CD4-positive, alpha-beta T cell treated with Interleukin-17A for 1 hour (primary cell): ENCODE measurements around the gene MOSPD3.
A peak's percentile ranks its signal among the peaks of the same experiment; 100 is the strongest.
"Not testable (repeated sequence)": the region's sequence is repeated elsewhere in the genome, so short reads cannot be mapped to it uniquely, and the experiment has no call there.

Source experiments
- DNase-seq: peaks from one replicate; pipeline ENCODE4 v3.0.0-alpha.2; 2020

The MOSPD3 gene

GRCh38 chr7:100626530-100627237 lies 14.3 kb downstream of the MOSPD3 start:
- DNase-seq, result peak; percentile 94

DNA sequence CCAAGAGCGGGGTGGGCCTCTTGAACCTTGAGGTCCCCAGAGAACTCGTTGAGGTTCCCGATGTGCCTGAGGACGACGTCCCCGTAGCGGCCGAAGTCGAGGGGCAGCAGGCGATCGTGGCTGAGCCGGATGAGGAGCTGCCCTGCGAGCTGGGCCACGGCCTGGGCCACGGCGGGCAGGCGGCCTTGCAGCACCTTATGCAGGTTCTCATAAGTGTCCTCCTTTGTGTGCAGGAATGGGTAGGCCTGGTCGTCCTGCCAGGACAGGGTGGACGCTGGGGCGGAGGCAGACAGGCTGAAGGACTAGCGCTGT lies 14.9 kb downstream of the MOSPD3 start:
- no peak for DNase-seq

GRCh38 chr7:100629117-100629716 lies 16.9 kb downstream of the MOSPD3 start:
- peak; percentile 38 for DNase-seq

- no peak for DNase-seq
These were observed 17.7 kb downstream of the MOSPD3 start for GRCh38 chr7:100630066-100630465.

DNA sequence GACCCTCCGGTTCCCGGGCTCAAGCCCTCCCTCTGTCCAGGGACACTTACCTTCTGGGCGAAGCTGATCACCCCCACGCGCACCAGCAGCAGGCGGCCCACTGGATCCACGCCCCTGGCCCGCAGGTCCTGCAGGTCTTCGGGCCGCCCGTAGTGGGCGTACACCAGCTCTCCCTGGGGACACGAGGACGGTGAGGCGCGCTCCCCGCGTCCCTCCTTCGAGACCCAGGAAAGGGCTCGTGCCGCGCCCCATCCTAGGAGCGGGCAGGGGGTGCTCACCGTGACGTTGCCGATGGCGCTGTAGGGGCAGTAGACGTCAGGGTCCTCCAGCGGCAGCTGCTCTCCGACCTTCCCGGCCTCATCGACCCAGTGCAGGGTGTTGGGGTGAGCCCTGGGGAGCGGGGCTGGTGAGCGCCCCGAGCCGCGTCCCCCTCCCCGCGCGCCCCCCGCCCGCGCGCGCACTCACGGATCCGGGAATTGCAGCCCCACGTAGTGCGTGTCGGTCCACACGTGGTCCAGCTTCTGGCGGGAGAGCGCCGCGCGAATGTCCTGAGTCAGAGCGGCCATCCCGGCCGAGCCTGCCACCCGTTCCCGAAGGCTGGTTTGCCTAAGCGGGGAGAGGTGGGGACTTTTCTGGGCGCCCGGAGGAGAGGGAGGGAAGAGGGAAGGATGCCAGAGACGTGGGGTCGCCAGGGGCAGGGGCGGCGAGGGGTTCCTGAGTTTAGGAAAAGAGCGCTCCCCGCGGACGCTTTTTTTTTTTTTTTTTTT lies 20.8 kb downstream of the MOSPD3 start:
- DNase-seq, result peak; percentile 64

DNA sequence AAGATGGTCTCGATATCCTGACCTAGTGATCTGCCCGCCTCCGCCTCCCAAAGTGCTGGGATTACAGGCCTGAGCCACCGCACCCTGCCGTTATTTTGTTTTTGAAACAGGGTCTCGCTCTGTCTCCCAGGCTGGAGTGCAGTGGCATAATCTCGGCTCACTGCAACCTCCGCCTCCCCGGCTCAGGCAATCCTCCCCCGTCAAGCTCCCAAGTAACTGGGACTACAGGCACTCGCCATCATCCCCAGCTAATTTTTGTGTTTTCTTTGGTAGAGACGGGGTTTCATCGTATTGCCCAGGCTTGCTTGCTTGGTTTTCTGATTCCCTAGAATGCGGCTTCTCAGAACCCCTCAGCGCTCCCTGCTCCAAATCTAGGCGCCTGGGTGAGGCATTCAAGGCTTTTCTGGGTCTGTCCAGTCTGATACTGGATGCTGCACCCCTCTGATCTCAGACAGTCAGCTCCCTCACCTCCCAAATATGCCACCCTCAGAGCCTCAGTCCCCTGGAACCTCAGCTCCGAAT lies 27.7 kb downstream of the MOSPD3 start:
- no peak for DNase-seq

GRCh38 chr7:100640517-100641440 lies 28.4 kb downstream of the MOSPD3 start:
- no peak for DNase-seq

DNA sequence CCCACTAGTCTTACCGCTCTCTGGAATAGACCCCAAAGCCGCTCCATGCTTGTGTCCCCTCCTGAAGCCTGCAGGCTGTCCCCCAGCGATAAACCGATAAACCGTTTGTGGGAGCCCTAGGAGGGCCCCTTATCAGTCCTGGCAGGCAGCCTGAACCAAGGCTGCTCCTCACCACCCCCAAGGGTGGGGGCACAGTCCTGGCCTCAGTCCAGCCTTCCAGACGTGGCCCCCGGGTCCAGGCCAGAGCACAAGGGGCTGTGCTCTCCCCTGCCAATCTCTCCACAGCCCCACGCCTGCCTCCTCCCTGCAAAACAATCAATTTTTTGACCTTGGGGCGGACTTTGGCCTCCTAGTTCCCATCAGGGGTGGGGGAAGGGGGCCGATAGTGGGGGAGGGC lies 29.1 kb downstream of the MOSPD3 start, which contains the start of gene TFR2:
TSS of gene TFR2 (minus strand) at position 90 of the 397 bp plus-strand sequence. CDS start at position 47, 43 bp downstream.
- DNase-seq, result no peak

DNA sequence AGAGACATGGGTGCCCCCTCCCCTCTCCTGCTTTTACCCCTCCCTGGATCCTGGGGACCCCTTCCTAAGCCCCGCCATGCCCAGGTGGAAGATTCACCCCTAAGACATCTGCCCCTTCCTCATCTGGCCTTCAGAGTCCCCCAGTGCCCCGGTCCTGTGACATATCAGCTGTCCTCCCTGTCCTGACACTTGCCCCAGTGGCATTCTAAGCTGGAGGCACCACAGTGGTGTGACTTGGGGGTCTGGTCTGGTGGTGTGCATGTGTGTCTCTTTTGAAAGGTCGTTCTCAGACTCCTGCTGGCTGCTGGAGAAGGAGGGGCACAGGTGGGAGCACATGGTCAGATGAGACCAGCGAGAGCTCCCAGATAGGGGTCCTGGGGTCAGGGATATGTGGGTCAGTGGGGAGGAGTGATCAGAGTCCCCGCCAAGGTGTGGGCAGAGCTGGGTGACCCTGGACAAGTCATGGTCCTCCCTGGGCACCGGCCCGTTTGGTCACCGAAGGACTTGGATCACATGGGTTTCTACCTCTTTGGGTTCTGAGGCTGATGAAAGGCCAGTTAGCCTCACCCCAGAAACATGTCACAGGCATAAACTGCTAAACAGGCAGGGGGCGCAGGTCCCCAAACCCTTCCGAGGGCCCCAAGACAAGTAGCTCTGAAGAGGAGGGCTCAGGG lies 29.7 kb downstream of the MOSPD3 start:
- DNase-seq, result no peak

DNA sequence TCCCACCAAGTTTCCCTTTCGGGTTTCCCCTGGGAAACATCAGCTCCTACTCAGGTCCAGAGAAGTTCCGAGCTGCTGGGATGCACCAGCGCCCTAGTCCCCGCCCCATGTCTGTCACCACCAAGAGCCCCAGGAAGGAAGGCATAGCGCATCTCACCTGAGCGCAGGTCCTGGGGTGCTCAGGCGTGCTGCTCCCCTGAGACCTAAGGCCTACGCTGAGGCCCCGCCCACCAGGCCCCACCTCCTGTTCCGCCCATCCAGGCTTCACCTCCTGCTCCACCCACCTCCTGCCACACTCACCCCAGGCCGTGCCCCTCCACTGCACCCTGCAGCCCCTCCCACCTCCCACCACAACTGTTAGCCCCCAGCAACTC lies 30.2 kb downstream of the MOSPD3 start:
- peak; percentile 32 for DNase-seq

DNA sequence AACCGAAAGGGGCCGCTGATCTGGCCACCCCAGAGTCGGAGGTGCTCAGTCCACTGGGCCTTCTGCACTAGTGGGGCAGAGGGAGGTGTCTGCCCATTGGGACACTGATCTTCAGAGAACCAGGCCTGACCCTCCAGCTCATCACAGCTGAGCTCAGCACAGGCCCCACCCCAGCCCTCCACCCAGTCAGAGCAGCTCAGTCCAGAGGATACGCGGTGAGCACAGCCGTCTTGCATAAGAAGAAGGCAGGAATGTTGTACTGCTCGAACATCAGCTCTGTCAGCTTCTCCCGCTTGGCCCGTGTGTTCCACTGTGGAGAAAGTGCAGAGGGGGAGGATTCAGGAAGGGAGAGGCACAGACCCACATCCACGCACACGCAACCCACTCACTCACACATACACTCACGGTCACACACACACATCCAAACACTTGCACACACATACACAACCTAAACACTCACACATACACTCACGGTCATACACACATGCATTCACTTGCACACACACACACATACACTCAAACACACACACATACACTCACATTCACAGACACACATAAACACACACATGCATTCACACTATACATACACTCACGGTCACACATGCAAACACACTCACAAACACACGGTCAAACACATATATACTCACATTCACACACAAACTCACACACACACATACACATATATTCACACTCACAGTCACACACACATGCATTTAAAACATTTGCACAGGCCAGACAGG lies 37.7 kb downstream of the MOSPD3 start:
- DNase-seq, result no peak

- no peak for DNase-seq
These were observed 42.8 kb downstream of the MOSPD3 start for GRCh38 chr7:100654908-100655831.

GRCh38 chr7:100655908-100656674 lies 43.8 kb downstream of the MOSPD3 start, which contains the start of gene ACTL6B:
Gene ACTL6B (minus strand): TSS chr7:100656448. CDS start chr7:100656354, 94 bp downstream.
- DNase-seq, result peak; percentile 57

DNA sequence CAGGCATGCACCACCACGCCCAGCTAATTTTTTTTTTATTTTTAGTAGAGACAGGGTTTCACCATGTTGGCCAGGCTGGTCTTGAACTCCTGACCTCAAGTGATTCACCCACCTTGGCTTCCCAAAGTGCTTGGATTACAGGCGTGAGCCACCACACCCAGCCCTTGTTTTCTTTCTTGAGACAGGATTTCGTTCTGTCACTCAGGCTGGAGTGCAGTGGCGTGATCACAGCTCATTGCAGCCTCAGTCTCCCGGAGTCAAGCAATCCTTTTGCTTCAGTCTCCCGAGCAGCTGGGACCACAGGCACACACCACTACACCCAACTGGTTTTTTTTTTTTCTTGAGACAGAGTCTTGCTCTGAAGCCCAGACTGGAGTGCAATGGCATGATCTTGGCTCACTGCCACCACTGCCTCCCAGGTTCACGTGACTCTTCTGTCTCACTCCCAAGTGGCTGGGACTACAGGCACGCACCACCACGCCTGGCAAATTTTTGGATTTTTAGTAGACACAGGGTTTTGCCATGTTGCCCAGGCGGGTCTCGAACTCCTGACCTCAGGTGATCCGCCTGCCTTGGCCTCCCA lies 49.9 kb downstream of the MOSPD3 start:
- DNase-seq, result not testable (repeated sequence)
